Measurements from ENCODE around the gene MARCHF2.

The MARCHF2 gene

GRCh38 chr19:8429044-8429443, 15.9 kb downstream of the MARCHF2 start:
- TF ChIP-seq, protein P1, sequence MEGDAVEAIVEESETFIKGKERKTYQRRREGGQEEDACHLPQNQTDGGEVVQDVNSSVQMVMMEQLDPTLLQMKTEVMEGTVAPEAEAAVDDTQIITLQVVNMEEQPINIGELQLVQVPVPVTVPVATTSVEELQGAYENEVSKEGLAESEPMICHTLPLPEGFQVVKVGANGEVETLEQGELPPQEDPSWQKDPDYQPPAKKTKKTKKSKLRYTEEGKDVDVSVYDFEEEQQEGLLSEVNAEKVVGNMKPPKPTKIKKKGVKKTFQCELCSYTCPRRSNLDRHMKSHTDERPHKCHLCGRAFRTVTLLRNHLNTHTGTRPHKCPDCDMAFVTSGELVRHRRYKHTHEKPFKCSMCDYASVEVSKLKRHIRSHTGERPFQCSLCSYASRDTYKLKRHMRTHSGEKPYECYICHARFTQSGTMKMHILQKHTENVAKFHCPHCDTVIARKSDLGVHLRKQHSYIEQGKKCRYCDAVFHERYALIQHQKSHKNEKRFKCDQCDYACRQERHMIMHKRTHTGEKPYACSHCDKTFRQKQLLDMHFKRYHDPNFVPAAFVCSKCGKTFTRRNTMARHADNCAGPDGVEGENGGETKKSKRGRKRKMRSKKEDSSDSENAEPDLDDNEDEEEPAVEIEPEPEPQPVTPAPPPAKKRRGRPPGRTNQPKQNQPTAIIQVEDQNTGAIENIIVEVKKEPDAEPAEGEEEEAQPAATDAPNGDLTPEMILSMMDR (IDR thresholded peaks at IDR 0.05; ENCODE audit: borderline replicate concordance, insufficient read depth, low read depth, low read length): no peak
- H3K4me3 ChIP-seq (ENCODE audit: low read depth, low read length): no peak overlapping the region

DNA sequence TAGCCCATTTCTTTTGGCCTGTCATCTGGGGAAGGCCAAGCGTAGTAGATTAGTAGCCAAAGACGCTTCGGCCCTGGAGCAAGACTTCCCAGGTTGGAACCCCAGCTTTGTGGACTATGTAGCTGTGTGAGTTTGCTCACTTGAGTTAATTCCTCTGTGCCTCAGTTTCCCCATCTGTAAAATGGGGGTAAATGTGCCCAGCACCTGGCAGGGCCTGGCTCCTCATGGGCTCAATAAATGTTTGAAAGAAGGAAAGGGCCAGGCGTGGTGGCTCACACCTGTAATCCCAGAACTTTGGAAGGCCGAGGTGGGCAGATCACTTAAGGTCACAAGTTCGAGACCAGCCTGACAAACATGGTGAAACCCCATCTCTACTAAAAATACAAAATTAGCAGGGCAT, 16.7 kb downstream of the MARCHF2 start:
- TF ChIP-seq, protein P1 (IDR thresholded peaks at IDR 0.05; ENCODE audit: borderline replicate concordance, insufficient read depth, low read depth, low read length): no peak
- no peak overlapping the region for H3K4me3 ChIP-seq (ENCODE audit: low read depth, low read length)

- TF ChIP-seq, protein P1 (IDR thresholded peaks at IDR 0.05; ENCODE audit: borderline replicate concordance, insufficient read depth, low read depth, low read length): no peak
Observed at GRCh38 chr19:8430650-8431049, 17.5 kb downstream of the MARCHF2 start.

GRCh38 chr19:8438236-8438635, 25.1 kb downstream of the MARCHF2 start:
- H3K4me3 ChIP-seq (ENCODE audit: low read depth, low read length): no peak overlapping the region
- TF ChIP-seq, protein P1 (IDR thresholded peaks at IDR 0.05; ENCODE audit: borderline replicate concordance, insufficient read depth, low read depth, low read length): no peak

More at GRCh38 chr19:8430650-8431049, 17.5 kb downstream of the MARCHF2 start:
- H3K4me3 ChIP-seq (ENCODE audit: low read depth, low read length): no peak overlapping the region

DNA sequence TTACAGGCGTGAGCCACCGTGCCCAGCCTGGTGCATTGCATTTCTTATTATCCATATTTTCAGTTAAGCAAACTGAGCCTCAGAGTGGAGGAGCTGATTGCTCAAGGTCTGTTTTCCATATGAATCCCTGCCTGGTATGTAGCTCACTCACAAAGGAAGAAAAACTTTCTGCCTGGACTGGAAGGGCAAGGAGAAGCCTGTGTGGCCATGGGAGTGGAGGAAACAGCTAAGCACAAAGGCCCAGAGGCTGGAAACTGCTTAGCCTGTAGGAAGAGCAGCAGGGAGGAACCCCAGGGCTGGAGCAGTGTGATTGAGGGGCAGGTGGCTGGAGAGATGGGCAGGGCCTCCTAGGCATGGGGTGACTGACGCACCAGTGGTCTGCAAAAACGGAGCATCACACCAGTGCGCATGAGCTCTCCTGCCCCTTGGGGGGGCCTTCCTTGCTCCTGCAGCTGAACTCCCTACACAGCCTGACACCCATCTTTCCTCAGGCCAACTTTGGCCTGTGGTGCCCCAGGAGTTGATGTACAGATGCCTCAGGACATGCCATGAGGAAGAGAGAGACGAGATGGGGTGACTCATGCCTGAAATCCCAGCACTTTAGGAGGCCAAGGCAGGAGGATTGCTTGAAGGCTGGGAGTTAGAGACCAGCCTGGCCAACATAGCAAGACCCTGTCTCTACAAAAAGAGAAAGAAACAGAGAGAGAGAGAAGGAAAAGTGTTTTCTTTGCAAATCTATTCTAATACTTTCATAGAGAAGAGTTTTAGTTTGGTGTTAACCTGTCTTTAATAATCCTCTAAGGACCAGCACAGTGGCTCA, 28.8 kb downstream of the MARCHF2 start:
- no peak overlapping the region for H3K4me3 ChIP-seq (ENCODE audit: low read depth, low read length)
- TF ChIP-seq, protein P1 (IDR thresholded peaks at IDR 0.05; ENCODE audit: borderline replicate concordance, insufficient read depth, low read depth, low read length): no peak

GRCh38 chr19:8444140-8444676, 31.1 kb downstream of the MARCHF2 start:
- peak overlapping the region; percentile 99 for H3K4me3 ChIP-seq (ENCODE audit: low read depth, low read length)

DNA sequence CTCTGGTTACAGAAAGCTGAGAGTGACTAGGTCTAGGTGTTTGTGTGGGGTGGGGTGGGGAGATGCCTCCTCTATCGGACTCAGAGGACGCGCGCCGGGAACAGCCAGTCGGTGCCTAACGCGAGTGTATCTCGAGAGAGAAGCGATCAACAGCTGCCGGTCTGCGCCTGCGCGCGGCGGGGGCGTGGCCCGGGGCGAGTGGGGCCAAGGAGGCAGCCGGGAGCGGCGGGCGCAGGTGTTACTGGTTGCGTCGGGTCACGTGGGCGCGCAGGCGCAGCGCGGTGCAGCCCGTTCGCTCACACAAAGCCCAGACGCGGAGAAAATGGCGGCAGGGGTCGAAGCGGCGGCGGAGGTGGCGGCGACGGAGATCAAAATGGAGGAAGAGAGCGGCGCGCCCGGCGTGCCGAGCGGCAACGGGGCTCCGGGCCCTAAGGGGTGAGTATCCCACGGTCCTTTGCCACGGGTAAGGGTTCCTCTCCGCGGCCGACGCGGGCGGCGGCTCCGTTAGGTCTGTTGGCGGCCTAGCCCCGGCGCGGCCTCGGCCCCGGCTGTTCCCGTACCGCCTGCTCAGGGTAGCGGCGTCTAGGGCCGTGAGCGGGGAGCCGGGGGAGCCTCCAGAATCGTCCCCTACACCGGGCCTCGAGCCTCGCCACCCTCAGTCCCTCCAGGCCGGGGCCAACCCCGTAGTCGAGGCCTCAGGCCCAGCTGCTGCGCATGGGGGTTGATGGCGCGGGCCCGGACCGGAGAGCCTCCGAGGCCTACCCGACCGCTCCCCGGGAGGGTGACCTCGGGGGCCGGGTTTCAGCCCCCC, 31.8 kb downstream of the MARCHF2 start, which contains the start of gene HNRNPM:
HNRNPM (plus strand) TSS at position 299 of the 811 bp plus-strand sequence; CDS start at position 323, 24 bp downstream.
- TF ChIP-seq, protein P1 (IDR thresholded peaks at IDR 0.05; ENCODE audit: borderline replicate concordance, insufficient read depth, low read depth, low read length): no peak
- peak within 1 kb of the TSS; percentile 99 for H3K4me3 ChIP-seq (ENCODE audit: low read depth, low read length)
